ENCODE measurements around the gene RAB11FIP5. TPM values are rescaled to one million over a fixed set of nuclear protein-coding genes. Genes with fewer than 3 reads are reported as not detected.
A peak's percentile ranks its signal among the peaks of the same experiment; 100 is the strongest.

The RAB11FIP5 gene
- total and polyA plus RNA-seq, 9 of the 15 experiments (the other 6 are each of a cell fraction or from before 2014, with no cell fraction given), result 1.7 to 14.4 (median 6.4) TPM

DNA sequence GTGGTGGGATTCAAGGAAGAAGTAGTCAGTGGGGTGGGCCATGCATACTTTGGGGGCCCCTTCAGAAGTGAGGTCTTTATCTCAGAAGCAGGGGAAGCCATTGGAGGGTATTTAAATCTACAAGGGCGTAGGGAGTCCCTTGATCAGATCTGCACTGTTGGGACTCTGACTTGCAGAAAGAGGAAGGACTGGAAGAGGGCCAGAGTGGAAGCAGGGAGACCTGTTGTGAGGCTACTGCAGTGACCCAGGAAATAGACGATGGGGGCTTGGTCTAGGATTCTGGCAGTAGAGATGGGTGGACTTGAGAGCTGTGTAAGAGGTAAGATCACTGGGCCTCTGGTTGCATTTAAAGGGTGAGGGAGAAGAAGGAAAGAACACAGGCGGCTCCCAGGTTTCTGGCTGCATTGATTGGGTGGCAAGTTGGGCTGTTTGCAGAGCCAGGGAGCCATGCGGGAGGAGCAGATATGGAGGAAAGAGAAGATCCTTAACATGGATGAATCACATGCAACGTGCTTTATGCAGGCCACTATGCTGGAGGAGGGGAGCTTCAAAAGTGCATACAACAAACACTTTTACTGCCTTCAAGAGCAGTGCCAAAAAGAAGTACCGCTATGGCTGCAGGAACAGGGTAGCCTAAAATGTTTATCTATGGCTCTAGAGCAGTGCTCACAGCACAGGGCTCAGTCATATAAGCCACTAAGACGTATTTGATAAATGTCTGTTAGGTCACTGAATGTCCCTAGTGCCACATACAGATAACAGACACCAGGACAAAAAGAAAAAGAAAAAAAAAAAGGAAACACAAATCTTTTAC, 43.5 kb downstream of the RAB11FIP5 start (continued):
- TF ChIP-seq STAT5B (CRISPR knock-in tag; IDR thresholded peaks at IDR 0.05) (no peak), ZNF589 (CRISPR knock-in tag; IDR thresholded peaks at IDR 0.05; ENCODE audit: low read depth) (no peak), HIVEP1 (CRISPR knock-in tag; IDR thresholded peaks at IDR 0.05) (no peak), ZNF561 (CRISPR knock-in tag; conservative IDR thresholded peaks at IDR 0.05) (no peak), FOSL1 (tag; conservative IDR thresholded peaks at IDR 0.05) (peak; percentile 58), ZNF586 (CRISPR knock-in tag; conservative IDR thresholded peaks at IDR 0.05) (no peak), NKRF (IDR thresholded peaks at IDR 0.05; ENCODE audit: borderline replicate concordance) (0 out of 2 replicates have a peak, but pooled peaks have one; percentile 11), E2F3 (CRISPR knock-in tag; IDR thresholded peaks at IDR 0.05) (no peak), C11orf30 (IDR thresholded peaks at IDR 0.05; ENCODE audit: low read depth) (peak; percentile 71), MIER1 (IDR thresholded peaks at IDR 0.05; ENCODE audit: low read depth) (peak; percentile 19; the same call in 1 of the 2 replicates), MAFF (IDR thresholded peaks at IDR 0.05; ENCODE audit: low read length) (no peak; the same call in 1 of the 2 replicates), ZNF274 (IDR thresholded peaks at IDR 0.05; ENCODE audit: borderline replicate concordance, low read depth, low read length) (no peak), ZNF384 (IDR thresholded peaks at IDR 0.05; ENCODE audit: low read depth, low read length) (peak; percentile 68; the same call in 1 of the 2 replicates), MNT (conservative IDR thresholded peaks at IDR 0.05) (peak; percentile 41 to 46; a peak in 1 of 4 replicates), CC2D1A (IDR thresholded peaks at IDR 0.05) (peak; percentile 60; the same call in 1 of the 2 replicates), HDAC3 (IDR thresholded peaks at IDR 0.05; ENCODE audit: borderline replicate concordance, partially characterized antibody) (no peak), TBL1XR1 (IDR thresholded peaks at IDR 0.05; ENCODE audit: low read length in 2 of 2) (peak in 1 of 2 experiments; percentile 39; a peak in 1 of 4 replicates), ZNF431 (CRISPR knock-in tag; IDR thresholded peaks at IDR 0.05) (no peak), ZNF3 (CRISPR knock-in tag; IDR thresholded peaks at IDR 0.05) (no peak), ZKSCAN3 (CRISPR knock-in tag; IDR thresholded peaks at IDR 0.05) (no peak), SAP30 (IDR thresholded peaks at IDR 0.05; ENCODE audit: borderline replicate concordance, insufficient read depth, low read depth, low read length, poor library complexity, severe bottlenecking) (no peak)
- TF ChIP-seq, protein P1, sequence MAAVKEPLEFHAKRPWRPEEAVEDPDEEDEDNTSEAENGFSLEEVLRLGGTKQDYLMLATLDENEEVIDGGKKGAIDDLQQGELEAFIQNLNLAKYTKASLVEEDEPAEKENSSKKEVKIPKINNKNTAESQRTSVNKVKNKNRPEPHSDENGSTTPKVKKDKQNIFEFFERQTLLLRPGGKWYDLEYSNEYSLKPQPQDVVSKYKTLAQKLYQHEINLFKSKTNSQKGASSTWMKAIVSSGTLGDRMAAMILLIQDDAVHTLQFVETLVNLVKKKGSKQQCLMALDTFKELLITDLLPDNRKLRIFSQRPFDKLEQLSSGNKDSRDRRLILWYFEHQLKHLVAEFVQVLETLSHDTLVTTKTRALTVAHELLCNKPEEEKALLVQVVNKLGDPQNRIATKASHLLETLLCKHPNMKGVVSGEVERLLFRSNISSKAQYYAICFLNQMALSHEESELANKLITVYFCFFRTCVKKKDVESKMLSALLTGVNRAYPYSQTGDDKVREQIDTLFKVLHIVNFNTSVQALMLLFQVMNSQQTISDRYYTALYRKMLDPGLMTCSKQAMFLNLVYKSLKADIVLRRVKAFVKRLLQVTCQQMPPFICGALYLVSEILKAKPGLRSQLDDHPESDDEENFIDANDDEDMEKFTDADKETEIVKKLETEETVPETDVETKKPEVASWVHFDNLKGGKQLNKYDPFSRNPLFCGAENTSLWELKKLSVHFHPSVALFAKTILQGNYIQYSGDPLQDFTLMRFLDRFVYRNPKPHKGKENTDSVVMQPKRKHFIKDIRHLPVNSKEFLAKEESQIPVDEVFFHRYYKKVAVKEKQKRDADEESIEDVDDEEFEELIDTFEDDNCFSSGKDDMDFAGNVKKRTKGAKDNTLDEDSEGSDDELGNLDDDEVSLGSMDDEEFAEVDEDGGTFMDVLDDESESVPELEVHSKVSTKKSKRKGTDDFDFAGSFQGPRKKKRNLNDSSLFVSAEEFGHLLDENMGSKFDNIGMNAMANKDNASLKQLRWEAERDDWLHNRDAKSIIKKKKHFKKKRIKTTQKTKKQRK (IDR thresholded peaks at IDR 0.05; ENCODE audit: borderline replicate concordance, low read depth, low read length), result no peak
